GM10847 (cell line): Measurements from ENCODE around the gene FGF8.

Experiments used
- POLR2A ChIP-seq: IDR thresholded peaks from 2 replicates; pipeline ENCODE4 v1.6.1; 2011; ENCODE audit not compliant: insufficient read length; ENCODE audit errors: extremely low read depth

Gene FGF8, protein sequence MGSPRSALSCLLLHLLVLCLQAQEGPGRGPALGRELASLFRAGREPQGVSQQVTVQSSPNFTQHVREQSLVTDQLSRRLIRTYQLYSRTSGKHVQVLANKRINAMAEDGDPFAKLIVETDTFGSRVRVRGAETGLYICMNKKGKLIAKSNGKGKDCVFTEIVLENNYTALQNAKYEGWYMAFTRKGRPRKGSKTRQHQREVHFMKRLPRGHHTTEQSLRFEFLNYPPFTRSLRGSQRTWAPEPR

DNA sequence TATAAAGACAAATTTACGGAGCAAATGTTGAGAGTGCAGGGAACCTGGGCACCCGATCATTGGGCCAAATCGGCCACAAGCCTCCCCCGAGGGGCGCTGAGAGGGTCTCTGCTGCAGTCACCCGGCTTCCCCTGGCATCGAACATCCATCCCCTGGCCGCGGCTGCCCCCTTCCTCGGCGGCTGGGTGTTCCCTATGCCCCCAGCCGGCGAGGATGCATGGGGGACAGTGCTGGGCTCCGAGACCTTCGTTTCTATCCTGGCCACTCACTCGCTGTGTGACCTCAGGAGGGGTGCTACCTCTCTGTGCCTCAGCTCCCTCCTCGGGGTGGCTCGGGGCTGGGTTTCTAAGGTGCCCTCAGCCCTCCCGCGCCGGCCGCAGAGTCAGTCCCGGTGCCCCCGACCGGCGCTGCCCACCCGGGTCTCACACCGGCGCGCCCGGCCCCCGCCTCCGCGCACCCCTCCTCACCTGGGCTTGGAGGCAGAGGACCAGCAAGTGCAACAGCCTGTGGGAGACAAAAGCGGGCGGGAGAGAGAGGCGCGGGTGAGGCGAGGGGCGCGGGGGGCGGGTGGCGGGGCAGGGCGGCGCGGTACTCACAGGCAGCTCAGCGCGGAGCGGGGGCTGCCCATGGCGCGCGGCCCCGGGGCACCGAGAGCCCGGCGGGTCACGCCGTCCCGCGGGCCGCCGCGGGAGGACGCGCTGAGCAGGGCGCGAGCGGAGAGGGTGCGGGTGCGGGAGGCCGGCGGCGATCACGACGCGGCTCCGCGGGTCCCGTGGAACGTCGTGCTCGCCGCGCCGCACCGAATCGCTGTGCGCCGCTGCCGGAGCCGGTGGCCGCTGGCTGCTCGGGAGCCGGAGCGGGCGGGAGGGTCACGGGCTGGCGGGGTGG lies at the start of gene FGF8:
TSS of gene FGF8 (minus strand) at position 842 of the 888 bp plus-strand sequence. CDS start at position 628, 214 bp downstream.
- TF ChIP-seq POLR2A: no peak

DNA sequence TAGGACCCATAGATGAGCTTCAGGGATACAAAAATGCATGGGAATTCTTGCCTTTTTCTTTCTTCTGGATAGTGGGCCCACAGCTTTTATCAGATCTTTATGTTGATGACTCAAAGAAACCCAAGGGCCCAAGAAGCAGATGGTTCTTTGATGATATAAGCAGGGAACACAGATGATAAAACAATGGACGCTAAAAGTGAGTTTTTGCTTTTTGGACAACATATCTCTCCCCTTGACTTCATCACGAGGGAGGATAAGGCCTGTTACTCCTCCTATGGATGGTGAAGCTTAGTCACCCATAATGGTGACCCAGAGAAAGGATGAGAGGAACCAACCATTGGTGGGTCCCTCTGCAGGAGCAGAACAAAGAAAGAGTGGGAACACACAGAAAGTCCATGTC lies 48.8 kb upstream of the FGF8 start:
- TF ChIP-seq POLR2A: no peak

DNA sequence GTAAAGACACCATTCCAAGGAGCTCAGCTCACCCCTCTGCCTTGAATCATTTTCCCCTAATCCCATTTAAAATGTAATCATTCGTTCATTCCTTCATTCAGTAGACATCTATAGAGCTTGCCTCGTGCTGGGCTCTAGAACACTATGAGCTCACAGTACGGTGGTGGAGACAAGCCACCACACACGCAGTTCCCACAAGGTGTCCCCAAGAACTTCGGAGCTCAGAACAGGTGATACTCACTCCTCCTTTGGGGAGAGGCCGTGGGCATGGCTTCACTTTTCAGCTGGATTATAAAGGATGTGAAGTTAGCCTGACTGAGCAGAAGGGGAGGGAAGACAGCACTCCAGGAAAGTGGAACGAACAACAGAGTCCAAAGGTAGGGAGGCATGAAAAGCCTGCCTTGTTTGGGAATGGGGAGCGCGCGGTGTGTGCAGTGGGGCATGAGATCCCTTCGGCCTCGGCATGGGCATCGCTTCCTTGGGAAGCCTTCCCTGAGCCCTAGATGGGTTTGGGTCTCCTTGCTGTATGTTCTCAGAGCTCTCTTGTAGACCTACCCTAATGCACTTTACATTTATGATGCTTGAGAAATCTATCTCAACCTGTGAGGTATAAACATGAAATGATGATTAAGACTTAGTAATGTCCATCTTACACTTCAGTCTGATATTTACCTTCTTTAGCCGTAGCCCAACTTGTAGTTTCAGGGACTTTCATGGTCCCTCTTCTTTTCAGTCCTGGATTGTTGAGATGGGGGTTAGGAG lies 43.1 kb upstream of the FGF8 start:
- no peak for TF ChIP-seq POLR2A

DNA sequence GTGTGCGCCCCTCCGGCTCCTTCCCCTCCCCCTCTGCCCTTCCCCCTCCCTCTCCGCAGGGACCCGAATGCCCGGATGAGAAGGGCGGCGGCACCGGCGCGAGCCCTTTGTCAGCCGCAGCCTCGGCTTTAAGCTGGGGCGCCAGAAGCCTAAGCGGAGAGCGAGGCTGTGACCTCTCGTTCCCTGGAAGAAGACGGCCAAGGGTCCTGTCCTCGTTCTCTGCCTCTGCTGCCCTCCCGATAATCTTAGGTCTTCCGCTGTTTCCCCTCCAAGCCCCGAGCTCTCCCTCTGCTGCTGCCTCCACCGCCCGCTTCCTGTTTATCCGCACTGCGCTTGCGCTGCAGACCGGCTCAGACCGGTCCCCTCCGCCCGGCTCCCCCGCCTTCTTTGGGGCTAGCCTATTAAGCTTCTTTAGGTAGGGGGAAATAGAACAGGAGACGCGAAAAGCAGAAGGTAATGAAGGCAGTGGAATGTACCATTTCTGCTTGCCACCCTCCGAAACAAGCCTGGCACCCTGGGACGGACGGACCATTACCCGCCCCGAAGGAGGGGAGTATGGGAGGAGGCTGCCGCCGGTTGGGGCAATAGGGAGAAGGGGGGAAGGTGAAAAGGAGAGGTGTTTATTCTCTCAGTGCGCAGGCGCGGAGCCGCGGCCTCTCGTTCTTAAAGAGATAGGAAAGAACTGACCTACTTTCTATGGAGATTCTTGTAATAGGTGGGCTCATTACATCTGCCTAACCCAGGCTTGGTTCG lies 42.4 kb upstream of the FGF8 start, which contains the start of gene OGA:
TSS of gene OGA (minus strand) at position 326 of the 753 bp plus-strand sequence. CDS start 422 bp downstream, outside the sequence.
- peak; percentile 96 for TF ChIP-seq POLR2A

DNA sequence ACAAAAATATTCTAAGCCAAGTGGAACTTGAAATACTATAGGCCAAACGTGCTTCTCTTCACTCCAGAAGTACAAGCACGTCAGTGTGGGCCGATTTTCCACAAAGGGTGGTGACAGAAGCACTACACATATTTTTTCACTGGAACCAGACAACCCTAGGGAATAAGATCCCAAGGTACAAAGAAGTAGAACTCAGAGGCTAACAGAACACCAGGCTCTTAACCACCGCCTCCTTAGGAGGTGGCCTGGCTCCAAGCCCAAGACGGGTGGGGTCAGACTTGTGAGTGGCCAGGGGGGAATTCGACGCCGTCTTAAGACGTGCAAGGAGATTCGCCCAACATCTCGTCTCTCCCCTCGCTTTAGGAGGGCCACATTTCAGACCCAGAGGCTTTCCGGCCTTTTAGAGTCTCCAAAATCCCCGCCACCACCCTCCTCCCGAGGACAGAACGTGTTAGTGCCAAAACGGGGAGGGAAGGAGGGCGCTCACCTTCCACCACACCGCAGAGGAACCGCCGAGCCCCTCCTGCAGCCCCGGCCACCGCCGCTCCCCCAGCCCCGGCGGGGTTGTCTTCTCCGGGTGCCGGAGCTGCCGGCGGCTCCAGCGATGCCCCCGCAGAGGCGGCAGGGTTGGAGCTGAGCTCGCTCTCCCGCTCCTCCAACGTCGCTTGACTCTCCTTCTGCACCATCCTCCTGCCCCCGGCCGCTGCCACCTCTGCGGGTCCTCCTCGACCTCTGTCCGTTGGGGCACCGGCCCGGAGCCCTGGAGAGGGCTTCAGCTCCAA lies 41.6 kb upstream of the FGF8 start:
- no peak for TF ChIP-seq POLR2A

DNA sequence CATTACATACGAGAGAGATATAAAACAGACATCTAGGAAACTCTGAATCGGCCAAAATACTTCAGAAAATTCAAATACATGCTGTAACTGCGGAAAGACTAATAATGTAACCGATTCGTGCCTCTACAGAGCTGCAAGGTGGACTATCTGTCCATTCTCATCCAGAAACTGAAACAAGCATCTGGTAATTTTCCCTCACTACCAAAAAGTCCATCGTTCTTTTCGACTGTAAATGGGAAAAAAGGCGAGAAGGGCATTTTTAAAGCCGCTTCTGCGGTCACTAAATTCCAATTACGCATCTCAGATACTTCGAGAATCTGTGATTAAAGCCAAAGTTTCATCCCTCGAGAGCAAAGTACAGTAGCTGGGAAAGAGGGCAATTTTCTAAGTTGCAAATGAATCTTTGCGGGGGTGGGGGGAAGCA lies 41.0 kb upstream of the FGF8 start:
- TF ChIP-seq POLR2A: no peak

DNA sequence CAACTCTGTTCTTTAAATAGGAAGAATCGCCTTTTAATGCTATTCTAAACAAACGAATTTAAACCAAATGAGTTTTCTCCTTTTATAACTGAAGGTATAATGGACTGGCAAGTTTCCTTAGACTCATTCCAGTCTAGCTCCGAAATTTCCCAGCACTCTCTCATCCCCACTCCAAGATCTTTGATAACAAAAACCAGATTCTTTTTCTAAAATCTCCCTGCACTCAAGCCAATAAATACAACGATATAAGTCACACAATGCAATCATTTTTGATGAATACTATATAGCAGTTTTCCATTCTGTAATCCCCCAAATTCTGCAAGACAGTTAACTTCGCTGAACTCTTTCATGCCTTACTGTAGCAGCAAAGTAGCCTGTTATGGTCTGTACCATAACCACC lies 40.5 kb upstream of the FGF8 start:
- no peak for TF ChIP-seq POLR2A

DNA sequence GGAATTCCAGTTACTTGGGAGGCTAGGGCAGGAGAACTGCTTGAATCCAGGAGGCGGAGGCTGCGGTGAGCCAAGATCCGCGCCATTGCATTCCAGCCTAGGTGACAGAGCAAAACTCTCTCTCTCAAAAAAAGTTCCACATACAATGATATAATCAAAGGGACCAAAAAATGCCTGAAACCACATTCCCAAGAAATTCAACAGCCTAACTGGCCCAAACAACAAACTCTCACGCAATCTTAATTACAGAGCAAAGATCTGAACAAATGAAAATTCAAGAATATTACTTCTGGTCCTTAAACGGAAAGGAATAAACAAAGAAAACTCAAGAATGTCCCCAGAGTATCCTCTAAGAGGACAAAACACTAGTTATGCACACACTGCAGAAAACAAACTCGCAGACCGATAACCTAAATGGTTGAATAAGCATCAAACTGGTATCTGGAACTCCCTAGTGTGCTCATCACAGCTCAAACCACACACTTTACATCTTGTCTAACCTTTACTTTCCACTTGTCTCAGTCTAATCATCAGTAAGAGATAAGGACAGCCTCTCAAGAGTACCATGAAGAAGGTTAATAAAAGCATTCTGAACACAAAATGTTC lies 38.7 kb upstream of the FGF8 start:
- TF ChIP-seq POLR2A: no peak

DNA sequence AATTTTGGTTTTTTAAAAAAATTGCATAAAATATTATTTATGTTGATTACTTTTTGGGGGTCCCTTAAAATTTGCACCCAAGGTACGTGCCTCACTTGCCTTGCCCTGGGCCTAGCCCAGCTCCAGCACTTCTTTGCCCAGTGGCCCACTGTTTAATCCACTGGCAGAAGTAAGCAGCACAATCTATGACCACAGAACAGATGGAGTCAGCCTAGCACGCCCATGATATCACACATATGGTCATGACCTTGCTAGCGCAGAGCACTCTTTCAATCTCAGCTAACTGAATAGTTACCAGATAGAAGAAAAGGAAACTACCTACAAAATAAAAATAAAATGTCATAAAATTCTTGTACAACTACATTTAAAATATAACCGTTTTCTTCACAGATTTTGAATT lies 36.7 kb upstream of the FGF8 start:
- no peak for TF ChIP-seq POLR2A

DNA sequence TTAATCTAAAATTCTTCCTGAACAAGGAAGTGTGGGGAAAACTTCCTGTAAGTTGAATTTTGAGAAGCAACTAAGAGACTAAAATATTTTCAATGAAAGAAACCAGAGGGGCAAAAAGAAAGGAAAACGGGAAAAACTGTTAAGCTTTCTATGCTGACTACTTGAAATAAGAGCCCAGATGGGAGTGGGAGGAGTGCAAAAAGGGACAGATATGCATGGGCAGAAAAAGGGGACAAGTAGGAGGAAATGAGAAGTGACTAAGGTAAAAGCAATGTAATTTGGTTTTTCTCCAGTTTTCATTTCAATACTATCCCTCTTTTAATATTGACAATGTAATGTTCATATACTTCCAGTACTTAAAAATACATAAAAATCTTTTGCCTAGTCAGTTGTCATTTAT lies 31.2 kb upstream of the FGF8 start:
- no peak for TF ChIP-seq POLR2A

DNA sequence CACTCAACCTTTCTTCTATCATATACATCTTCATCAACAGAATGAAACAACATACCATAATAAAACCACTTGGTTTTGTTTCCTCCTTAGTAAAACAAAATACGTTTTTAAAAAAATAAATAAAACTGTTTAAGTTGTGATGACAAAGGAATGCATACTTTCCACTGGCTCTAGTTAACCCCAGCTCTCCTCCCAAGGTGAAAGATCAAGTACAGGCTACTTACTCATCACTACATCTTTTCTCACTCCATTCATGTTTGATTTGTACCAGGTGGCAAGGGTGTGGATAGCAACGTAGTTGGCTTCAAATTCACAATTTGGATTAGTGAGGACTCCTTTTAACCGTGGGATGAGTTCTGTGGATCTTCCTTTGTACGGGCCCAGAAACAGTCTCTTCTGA lies 27.6 kb upstream of the FGF8 start:
- TF ChIP-seq POLR2A: no peak

DNA sequence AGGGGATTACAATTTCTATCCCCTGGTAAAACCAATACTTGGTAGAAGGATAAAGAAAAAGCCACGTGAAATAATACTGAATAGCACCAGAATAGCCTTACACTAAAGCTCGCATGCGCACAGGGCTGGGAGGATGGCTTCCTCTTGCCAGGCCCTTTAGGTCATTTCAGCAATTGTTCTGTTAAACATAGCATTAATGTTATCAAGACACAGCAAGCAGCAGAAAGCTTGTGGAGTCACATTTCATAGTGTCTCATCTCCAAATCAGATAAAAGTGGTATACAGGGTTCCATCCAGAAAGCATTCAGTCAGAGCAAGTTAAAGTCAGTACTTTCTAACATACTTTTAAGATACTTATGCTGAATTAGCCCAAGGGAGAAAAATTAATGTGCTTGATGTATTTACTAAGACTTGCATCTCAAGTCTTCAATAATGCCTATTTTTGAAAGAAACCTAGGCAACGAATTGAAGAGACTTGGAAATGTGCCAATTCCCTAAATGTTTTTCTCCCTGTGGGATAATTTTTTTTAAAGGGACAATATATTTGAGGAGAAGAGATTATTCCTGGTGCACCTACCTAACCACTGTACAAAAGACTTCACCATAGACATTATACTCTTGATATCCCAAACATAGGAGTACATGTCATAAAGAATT lies 21.6 kb upstream of the FGF8 start:
- no peak for TF ChIP-seq POLR2A

DNA sequence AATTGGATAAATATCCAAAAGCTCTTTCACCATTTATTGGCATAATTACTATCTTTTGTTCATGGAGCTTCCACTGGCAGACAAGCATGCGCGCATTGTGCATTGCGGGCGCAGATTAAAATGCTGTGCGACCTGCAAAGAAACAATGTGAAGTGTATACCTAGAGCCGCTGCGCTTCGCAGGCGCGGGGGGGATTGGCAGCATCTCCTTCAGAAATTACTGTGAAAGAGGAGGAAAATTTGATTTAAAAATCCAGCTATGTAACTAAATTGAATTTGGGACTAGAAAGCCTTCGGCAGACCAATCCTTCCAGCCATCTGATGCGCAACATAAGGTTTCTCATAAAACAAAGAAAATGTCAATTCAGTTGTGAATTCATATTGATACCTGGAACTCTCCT lies 17.6 kb upstream of the FGF8 start:
- TF ChIP-seq POLR2A: no peak
